RKO (cell line): ENCODE results near the gene NEO1.
A peak's percentile ranks its signal among the peaks of the same experiment; 100 is the strongest.
"Not testable (repeated sequence)": the region's sequence is repeated elsewhere in the genome, so short reads cannot be mapped to it uniquely, and the experiment has no call there.

Experiments
- DNase-seq: peaks from one replicate; pipeline ENCODE4 v3.0.0-alpha.2; 2016; ENCODE audit warnings: low spot score

The NEO1 gene

DNA sequence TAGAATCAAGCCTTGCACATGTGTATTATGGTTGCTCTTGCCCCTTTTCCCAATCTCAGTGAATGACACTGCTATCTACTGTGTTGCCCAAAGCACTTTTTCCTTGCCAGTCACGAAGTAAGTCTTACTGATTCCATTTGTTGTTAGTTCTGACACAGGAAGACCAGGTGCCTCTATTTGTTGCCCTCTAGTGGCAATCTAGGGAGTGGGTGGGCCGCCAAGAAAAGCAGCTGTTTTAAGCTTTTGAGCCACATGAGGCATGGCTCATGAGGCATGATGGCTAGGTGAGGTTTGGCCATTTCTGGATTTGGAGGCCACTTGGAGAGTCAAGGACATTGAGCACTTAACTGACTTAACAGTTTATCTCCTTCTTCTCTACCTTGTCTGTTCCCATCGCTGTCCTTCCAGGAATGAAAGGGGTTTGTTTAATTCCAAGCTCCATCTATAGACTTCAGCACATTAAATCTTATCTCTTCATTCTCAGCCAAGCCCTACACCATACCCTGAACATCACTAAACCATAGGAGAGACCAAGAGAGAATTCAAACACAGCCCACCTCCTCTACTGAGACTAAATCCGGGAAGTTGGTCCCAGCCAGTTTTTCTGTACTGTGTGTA is 213.4 kb downstream of the NEO1 start:
- peak; percentile 51 for DNase-seq

GRCh38 chr15:73268457-73268856 is 216.2 kb downstream of the NEO1 start:
- peak; percentile 13 for DNase-seq

- no peak for DNase-seq
Observed at GRCh38 chr15:73270366-73271097, 218.3 kb downstream of the NEO1 start.

DNA sequence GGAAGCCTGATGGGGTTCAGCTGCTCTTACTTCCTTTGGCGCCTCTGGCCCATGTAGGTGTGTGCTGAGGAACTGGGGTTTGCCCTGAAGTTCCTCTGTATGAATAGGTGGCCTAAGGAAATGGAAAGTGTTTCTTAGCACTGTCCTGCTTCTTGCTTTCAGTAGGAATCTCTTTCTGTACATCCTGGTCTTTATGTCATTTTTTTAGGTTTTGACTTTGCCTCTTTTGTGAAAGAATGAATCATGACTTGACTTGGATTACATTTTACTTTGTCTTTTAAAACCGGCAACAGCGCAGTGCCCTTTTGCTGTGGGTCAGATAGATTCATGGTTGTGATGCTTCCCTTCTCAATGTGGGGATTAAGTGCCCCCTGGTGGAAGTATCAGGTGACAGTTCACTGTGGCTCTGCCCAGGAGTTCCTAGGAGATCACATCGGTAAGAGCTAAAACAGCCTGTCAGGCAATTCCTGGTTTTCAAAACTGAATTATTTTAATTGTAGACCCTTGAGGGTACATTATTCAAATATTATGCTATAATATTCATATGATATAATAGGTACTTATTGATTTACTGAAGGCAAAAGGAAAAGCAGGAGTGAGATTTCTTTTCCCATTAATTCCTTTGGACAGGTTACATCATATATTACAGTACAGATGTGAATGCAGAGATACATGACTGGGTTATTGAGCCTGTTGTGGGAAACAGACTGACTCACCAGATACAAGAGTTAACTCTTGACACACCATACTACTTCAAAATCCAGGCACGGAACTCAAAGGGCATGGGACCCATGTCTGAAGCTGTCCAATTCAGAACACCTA is 221.1 kb downstream of the NEO1 start:
- peak; percentile 52 for DNase-seq

DNA sequence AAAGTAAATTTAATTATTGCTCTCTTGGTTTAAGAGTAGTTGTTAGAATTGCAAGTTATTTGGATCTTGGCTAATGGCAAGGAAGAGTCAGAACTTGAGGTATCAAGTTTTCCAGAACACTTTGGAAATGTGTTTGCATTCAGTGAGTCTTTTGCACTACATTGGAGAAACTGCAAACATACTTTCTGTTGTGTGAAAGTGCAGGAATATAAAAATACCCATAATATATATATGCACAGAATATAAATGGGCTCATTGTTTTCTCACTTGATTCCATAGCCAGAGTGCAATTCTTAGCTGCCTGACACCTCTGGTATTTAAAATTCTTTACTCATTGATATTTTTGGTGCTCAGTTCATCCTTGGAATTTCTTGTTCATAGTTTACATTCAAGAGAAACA is 223.6 kb downstream of the NEO1 start:
- no peak for DNase-seq

DNA sequence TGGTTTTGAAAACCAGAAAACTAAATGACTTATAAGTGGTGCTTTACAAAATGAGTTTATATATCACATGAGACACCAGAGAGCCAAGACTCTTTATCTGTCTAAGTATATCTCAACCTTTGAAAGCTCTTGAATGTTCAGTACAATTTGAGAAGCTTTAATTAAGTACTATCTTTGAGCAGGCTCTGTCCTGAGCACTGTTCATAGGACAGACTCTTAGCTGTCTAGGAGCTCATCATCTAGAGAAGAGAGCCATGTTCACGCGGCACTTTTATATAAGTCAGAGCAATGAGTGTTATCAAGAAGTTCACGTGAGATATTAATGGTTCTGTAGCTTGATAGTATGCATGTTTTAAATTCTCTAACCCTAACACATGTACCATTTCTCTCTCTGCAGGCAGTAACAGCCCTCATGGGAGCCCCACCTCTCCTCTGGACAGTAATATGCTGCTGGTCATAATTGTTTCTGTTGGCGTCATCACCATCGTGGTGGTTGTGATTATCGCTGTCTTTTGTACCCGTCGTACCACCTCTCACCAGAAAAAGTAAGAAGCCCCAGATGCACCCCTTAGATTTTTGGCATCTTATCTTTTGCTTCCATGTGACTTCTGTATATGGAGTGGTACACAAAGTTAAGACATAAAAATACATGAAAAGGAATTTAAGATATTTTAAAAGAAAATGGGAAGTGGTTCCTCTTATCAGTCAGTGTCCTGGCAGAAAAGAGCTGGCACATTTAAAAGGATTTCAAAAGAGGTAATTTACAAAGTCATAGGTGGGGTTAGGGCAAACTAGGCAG is 230.5 kb downstream of the NEO1 start:
- no peak for DNase-seq

DNA sequence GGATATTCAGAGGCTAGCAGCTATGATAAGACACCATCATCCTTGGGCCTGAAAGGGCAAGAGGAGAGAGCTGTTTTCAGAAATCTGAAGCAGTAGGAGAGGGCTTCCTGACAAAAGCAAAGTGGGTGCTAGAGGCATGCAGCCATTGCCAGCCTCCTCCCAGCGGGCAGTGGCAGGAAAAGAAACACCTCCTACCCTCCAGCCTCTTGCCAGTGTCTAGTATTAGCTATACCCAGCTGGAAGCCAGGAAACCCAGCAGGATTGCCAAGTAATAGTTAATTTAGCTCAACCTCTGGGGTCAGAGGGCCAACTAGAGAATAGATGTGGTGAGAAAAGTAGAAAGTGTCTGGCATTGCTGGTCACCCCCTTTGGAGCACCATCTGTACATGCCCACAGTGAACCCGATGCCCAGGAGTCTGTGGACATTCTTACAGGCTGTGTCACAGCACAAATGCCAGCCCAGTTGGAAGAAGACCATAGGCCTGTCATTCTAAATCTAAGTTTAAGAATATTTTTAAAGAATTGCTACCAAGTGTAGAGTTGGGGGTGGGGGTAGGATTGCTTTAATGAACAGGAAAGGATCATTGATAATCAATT is 231.2 kb downstream of the NEO1 start:
- DNase-seq: no peak

GRCh38 chr15:73284090-73284716 is 231.9 kb downstream of the NEO1 start:
- peak; percentile 34 for DNase-seq

DNA sequence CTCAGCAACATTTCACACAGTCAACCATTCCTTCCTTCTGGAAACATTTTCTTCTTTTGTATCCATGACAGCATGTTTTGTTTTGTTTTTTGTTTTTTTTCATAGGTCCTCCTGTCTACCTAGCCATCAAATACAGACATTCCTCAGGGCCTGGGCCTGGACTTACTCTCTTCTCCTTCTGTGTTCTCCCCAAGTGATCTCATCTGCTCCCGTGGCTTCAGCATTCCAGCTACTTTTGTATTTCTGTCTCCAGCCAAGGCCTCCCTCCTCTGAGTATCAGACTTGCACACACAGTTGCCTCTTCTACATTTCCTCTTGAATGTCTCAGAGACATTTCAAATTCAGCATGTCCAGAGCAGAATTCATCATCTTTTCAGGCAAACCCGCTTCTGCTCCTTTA is 234.0 kb downstream of the NEO1 start:
- no peak for DNase-seq

DNA sequence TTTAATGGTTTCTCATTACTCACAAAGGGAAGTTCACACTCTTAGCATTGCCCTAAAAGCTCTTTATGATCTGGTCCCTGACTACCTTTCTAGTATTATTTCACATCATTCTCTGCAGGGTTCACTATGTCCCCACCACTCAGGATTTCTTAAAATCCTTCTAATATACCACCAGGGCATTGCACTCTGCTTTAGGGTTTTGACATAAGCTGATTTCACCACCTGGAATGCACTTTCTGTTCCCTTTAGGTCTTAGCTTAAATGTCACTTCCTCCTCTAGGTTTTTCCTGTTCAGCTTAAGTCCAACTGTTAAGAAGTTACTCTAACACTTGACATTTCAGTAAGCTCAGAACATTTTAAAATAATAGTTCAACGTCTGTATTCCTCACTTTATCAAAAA is 234.8 kb downstream of the NEO1 start:
- no peak for DNase-seq

- DNase-seq: no peak
Observed at GRCh38 chr15:73291441-73291840, 239.2 kb downstream of the NEO1 start.

DNA sequence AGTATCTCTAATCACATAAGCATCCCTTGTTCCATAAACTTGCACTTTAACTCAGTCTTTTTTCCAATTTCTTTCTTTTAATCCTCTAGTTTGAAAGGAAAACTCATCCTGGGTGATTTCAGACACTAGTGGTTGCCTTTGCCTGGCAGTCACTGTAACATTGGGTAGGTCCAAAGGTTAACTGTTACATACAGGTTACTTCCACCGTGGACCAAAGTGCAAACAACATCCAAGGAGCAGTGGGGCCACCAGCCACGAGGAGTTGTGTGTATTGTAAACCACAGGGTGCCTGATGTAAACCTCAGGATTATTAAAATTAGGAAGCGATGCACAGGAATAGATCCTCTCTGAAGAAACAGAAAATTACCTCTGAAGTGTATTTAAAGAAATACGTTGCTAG is 241.5 kb downstream of the NEO1 start:
- DNase-seq: no peak

DNA sequence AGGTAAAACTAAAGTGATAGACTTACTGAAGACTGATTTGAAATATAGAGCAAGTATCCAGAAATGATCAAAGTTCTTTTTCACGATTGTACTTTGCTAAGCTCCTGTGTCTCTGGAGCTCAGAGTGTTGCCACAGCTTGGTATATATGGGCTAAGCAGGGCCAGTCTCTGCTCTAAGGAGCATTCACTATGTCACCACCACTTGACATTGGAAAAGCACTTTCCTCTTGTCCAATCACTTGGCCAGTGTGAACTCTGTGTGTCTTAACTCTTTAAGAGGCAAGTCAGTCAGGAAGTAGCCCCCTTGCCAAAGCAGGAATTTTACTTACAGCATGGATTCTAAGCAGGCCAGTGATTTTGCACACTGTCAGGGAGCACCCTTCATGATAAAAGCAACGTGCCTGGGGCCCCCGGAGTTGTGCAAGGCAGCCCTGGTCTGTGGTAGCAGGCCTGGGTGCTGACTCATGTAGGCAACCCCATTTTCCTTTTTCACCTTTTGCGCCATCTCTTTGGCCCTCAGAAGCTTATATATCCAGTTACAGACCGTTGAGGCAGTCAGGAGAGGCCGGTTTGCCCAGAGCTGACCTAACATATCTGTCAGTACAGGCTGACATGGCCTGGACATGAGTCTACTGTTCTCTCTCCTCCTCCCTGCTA is 243.5 kb downstream of the NEO1 start:
- no peak for DNase-seq

GRCh38 chr15:73296609-73297353 is 244.5 kb downstream of the NEO1 start:
- no peak for DNase-seq

DNA sequence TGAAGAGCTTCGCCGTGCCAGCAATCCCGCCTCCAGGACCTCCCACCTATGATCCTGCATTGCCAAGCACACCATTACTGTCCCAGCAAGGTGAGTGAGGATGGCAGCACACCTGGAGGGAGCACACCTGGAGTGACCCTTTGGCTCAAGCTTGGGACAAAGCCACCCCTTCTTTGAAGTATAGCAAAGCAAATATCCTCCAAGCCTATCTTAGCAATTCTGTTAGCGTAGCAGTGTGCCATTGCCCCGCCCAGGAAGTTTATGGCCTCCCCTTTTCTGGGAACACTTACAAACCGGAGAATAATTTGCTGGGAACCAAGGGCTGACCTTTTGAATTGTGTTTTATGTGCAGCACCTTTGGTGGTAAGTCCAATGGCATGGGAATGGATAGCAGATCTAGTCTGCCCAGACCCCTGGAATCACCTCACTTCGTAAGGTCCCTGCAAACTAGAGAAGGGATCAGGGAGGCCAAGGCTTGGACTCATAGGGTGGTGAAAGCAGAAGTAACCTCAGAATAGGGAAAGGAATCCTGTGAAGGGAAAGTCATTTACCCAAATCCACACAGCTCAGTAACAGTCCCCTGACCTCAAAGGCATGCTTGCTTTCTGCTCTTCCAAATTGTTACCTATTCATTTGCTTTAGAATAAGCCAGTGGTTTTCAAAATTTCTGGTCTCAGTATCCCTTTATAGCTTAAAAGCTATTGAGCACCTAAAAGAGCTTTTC is 246.4 kb downstream of the NEO1 start:
- no peak for DNase-seq

DNA sequence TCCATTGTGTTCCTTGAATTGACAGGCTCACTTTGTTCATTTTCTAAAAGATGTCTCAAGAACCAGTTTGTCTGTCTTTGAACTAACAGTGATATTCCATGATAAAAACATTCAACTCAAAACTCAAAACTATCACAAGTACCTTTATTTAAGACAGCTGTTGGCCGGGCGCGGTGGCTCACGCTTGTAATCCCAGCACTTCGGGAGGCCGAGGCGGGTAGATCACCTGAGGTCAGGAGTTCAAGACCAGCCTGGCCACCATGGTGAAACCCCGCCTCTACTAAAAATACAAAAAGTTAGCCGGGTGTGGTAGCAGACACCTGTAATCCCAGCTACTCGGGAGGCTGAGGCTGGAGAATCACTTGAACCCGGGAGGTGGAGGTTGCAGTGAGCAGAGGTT is 248.0 kb downstream of the NEO1 start:
- DNase-seq: not testable (repeated sequence)

DNA sequence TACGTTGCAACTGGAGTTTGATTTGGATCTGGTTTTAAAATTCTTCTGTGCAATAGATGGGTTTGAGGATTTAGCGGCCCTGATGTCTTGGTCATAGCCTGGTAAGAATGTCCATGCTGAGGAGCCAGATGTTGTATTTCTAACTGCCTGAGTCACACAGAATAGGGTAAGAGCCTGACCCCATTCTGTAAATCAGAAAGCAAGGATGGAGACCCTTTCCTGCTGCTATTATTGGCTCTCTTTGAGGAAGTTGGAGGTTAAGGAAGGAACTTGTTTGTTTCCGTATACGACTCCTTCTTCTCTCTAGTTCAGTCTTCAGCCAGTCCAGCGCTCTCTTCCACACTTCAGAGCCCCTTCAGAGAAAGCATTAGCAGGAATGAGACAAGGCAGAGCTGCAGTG is 251.4 kb downstream of the NEO1 start:
- DNase-seq: no peak

DNA sequence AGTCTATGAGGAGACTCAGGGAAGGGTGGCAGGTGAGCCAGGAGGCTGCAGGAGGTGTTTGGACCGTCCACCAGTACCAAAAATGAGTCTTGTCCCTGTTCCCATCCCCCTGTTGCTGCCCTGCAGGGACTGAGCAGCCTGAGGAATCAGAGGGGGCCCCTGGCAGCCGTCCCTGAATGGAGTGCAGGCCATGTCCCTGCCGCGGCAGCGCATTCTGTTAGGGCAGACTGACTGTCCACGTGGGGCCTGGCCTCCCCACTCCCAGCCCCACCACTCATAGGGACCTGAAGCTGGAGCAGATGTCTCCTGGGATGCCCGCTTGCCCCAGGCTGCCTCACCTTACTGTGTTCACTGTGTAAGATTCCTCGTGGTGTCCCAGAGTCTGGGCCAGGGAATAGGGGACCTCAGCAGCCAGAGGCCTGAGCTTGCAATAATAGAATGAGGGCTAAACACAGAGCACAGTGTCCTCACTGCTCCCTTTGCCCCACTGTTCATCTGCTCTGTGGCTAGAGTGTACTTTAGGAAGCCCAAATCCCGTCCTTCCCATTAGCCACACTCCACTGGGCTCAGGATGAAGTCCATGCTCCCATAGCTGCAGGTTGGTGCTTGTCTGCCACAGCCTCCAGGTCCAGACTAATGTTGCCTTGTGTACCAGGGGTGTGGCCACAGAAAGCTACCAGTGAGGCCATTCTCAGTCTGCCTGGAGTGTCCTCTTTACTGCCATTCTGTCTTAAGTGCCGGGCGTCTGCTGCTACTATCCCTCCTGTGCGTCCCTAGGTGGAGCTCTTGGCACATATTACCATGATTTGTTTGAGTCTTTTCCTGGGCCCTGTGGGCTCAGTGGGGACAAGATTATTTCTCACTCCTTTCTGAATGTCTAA is 253.3 kb downstream of the NEO1 start:
- peak; percentile 75 for DNase-seq
